Measurements from ENCODE around the gene TMEM91.
"Not testable (repeated sequence)": the region's sequence is repeated elsewhere in the genome, so short reads cannot be mapped to it uniquely, and the experiment has no call there.

Gene TMEM91

DNA sequence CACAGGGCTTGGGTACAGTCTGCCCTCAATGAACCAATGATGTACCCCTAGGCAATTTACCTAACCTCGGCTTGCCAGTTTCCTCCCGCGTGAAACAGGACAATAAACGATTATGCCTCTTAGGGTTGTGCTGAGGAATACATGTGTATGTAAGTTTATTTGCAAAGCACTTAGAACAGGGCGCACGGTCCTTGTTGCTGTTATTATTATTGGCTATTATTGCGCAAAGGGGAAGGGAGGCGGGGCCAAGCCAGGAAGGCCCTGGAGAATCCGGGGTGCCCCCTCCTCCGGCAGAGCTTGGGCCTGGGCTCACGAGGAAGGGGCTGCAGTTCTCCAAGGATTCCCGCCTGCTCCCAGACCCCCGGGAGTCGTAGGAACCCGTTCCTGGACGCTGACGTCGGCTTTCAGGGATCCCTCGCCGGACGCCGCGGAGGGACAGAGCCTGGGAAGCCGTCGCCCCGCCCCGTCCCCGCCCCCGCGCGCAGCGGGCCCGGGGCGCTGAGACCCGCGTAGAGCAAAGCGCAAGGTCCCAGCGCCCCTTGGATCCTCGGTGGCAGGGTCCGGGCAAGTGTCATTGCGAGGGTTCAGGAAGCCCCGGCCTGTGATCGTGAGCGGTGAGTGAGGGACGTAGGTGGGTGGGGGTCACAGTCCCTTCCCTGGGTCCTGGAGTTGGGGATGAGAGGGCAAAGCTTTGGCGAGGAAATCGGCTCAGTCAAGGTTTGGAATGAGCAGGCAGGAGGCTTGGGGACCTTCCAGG, at the start of gene TMEM91:
Gene TMEM91 (plus strand): TSS at position 293 of the 757 bp plus-strand sequence. CDS start 1,777 bp downstream, outside the sequence.
- DNase-seq (ENCODE audit: low read depth in 3 of 3) = no peak

GRCh38 chr19:41327076-41327575, 49.2 kb upstream of the TMEM91 start:
- no peak for DNase-seq (ENCODE audit: low read depth in 3 of 3)

DNA sequence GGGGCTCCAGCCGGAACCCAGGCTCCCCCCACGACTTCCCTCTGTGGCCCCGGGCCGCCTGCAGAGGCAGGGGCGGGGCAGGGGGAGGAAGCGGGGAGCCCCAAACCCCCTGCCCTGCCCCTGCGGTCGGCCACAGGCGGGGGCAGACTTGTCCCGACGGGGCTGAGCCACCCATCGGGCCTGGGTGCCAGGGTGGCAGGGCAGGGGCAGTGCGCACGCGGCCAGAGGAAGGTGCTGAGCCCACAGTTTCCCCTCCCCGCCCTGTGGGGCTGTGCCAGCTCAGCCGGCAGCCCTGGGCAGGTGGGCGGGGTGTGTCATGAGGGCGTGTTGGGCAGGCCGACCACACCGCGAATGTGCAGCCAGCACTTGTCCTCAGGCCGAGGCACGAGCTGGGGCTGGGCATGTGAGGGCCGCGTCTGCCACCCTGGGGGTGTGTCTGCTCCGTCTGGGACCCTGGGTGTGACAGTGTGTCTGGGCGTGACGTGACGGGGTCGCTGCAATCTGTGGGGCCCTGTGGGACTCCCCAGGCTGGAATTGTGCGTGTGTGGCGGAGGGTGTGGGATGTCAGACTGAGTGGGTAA, 48.7 kb upstream of the TMEM91 start:
- DNase-seq (ENCODE audit: low read depth in 3 of 3) = peak; percentile 62 to 86 (median 67)

- peak in 2 of 3 experiments; percentile 36 to 49 for DNase-seq (ENCODE audit: low read depth in 3 of 3)
These were observed 48.0 kb upstream of the TMEM91 start for GRCh38 chr19:41328157-41328841.

GRCh38 chr19:41328842-41329225, 47.5 kb upstream of the TMEM91 start:
- no peak for DNase-seq (ENCODE audit: low read depth in 3 of 3)

DNA sequence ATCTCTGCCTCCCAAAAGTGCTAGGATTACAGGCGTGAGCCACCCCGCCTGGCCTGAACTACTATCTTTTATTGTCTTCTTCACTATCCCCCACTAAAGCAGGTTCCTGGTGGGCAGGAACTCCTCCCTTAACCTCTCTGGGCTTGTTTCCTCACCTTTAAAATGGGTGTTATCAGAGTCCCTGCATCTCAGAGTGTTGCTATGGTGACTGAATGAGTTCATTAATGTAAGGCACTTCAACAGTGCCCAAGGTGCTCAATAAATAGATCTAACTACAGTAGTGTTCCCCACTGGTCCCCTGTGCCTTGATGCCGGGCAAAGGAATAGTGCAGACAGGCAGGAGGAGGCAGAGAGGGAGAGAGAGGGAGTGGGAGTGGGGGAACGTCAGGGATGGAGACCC, 45.9 kb upstream of the TMEM91 start:
- no peak for DNase-seq (ENCODE audit: low read depth in 3 of 3)

DNA sequence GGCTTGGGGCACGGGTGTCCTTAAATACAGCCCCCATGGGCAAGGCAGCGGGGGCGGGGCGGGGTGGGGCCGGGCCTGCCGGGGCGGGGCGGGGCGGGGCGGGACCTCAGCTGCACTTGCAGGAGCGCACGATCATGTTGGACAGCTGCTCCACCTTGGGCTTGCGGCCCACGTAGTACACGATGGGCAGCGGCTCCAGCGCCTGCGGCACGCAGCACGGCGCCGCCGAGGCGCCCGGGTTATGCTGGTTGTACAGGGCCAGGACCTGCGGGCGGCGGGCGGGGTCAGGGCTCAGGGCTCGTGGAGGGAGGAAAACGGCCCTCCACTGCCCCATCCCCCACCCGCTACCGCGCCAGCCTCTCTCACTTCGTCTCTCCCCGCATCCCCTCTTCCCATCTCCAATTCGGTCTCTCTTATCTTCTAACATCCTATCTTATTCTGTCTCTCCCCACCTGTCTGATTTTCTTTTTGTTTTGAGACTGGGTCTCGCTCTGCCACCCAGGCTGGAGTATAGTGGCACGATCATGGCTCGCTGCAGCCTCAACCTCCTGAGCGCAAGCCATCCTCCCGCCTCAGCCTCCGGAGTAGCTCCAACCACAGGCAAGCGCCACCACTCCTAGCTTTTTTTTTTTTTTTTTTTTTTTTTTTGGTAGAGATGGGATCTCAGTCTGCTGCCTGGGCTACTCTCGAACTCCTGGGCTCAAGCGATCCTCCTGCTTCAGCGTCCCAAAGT, 45.2 kb upstream of the TMEM91 start:
- no peak for DNase-seq (ENCODE audit: low read depth in 3 of 3)

DNA sequence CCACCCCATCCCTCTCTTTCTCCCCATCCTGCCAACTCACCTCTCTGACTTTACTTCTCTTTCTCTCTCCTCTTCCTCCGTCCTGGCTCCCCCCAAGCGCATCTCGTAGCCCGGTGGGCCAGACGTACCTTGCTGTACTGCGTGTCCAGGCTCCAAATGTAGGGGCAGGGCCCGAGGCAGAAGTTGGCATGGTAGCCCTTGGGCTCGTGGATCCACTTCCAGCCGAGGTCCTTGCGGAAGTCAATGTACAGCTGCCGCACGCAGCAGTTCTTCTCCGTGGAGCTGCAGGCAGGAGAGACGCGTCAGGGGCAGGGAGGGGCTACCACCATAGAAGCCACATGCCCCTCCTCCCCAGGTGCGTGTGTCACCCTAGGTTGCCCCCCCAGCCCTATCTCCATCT, 44.3 kb upstream of the TMEM91 start:
- no peak for DNase-seq (ENCODE audit: low read depth in 3 of 3)

GRCh38 chr19:41332468-41332867, 43.9 kb upstream of the TMEM91 start:
- no peak for DNase-seq (ENCODE audit: low read depth in 3 of 3)

GRCh38 chr19:41334793-41335192, 41.5 kb upstream of the TMEM91 start:
- DNase-seq (ENCODE audit: low read depth in 3 of 3) = no peak

DNA sequence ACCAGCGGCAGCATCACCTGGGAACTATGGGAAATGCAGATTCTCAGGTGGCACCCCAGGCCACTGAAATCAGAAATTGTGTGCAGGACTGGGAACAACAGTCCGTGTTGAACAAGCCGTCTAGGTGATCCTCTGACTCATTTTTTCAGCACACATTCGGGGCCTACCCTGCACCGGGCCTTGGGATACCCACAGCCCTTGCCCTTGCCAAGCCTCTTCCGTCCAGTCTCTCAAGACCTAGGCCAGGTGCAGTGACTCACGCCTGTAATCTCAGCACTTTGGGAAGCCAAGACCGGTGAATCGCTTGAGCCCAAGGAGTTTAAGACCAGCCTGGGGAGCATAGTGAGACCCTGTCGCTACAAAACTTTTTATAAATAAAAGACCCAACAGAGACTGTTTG, 40.9 kb upstream of the TMEM91 start:
- no peak for DNase-seq (ENCODE audit: low read depth in 3 of 3)

DNA sequence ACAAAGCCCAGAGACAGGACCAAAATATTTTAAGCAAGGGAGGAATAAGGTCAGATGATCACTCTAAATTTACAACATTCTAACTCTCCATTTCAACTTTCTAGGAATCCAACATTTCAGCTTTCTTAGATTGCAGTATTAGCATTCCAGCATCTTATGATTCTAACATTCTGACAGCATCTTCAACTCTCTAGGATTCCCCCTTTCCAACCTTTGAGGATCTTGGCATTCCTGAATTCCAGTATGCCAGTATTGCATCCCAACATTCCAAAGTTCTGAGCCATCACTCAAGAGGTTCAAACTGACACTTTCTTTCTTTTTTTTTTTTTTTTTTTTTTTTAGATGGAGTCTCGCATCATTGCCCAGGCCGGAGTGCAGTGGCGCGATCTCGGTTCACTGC, 36.4 kb upstream of the TMEM91 start:
- no peak for DNase-seq (ENCODE audit: low read depth in 3 of 3)

DNA sequence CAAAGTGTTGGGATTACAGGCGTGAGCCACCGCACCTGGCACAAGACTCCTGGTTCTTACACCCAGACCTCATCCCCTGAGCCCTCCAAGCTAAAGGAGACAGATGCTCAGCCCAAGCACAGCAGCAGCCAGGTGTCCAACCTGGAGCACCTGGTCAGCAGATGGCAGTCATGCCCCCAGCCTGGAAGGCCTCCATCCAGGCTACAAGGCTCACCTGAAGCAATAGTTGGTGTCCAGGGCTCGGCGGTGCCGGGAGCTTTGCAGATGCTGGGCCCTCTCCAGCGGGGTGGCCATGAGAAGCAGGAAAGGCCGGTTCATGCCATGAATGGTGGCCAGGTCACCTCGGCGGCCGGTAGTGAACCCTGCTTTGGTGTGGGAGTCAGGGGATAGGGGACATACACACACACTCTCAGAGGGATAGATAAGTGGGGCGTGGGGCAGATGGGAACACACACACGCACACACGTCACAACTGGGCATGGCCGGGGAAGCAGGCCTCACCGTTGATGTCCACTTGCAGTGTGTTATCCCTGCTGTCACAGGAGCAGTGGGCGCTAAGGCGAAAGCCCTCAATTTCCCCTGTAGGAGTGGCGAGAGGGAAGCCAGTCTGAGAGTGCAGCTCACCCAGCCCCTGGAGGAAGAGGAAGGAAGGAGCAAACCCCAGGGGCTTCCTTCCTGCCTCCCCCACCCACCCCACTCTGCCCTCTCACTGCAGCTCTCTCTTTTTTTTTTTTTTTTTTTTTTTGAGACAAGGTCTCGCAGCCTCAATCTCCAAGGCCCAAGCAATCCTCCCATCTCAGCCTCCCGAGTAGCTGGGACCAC, 34.5 kb upstream of the TMEM91 start:
- DNase-seq (ENCODE audit: low read depth in 3 of 3) = no peak

- DNase-seq (ENCODE audit: low read depth in 3 of 3) = no peak
These were observed 32.2 kb upstream of the TMEM91 start for GRCh38 chr19:41344162-41344561.

GRCh38 chr19:41346916-41347315, 29.4 kb upstream of the TMEM91 start:
- DNase-seq (ENCODE audit: low read depth in 3 of 3) = not testable (repeated sequence)

DNA sequence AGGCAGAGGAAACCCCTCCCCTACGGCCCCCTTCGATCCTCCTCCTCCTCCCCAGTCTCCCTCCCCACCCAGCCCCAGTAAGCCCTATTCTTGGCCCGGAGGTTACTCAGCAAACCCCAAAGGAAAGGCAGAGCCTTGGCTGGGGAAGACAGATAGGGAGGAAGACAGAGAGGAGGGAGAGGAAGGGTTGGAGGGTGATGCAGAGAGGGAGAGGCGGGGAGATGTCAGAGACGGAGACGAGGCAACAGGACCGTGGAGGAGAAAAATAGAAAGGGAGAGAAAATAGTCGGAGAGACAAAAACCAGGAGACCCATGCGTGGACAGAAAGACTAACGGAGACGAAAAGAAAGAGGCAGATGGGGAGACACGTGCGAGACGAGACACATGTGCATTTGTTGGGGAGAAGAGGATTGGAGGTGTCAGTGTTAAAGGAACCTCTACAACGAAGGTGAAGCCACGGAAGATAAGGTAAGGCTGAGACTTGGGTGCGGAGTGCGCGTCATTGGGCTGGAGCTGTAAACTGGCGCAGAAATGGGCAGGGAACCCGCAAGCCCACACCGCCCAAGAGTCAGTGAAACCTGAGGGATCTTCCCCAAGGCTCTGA, 25.5 kb upstream of the TMEM91 start:
- DNase-seq (ENCODE audit: low read depth in 3 of 3) = no peak

GRCh38 chr19:41351339-41352245, 24.7 kb upstream of the TMEM91 start:
- peak; percentile 67 to 81 (median 68) for DNase-seq (ENCODE audit: low read depth in 3 of 3)

DNA sequence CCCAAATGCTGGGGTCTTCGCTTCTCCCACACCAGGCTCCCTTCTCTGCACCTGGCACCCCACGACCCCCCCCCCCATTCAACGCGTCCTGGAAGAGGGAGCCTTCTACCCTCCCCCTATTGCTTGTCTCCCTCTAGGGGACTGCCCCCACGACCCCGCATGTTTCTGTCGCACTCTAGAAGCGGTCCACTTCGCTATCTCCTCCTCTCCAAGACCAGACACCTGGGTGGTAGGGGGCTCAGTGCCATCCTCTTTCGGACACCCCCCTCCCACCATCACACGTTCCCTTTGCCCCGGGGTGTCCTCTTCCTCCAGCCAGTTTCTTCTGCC, 24.1 kb upstream of the TMEM91 start:
- DNase-seq (ENCODE audit: low read depth in 3 of 3) = no peak

DNA sequence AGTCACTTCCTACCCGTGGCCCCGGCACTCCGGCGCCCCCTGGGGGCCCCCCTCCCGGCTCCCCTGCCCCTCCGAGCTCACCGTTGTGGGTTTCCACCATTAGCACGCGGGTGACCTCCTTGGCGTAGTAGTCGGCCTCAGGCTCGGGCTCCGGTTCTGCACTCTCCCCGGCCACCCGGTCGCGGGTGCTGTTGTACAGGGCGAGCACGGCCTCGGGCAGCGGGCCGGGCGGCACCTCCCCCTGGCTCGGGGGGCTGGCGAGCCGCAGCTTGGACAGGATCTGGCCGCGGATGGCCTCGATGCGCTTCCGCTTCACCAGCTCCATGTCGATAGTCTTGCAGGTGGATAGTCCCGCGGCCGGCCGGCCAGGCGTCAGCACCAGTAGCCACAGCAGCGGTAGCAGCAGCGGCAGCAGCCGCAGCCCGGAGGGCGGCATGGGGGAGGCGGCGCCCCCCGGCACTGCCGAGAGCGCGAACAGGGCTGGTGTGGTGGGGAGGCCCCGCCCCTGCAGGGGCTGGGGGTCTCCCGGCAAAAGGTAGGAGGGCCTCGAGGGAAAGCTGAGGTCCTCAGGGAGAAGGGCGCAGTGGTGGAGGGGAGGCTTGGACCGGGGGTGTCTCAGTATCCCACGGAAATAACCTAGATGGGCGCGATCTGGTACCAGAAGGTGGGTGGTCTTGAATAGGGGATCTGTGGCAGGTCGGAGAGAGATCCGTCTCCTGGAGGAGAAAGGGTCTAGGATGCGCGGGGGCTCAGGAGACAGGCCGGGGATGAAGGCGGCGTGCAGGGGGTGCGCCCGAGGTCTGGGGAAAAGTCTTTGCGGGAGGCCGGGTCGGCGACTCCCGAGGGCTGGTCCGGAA, 23.5 kb upstream of the TMEM91 start:
- peak; percentile 57 to 78 (median 63) for DNase-seq (ENCODE audit: low read depth in 3 of 3)
